Pancreas (tissue), 10 donors: ENCODE measurements around the gene TBX4. TPM values are rescaled to one million over a fixed set of nuclear protein-coding genes. Genes with fewer than 3 reads are reported as not detected.

ENCODE experiments used
- ATAC-seq, 4 donors: fragments of 200-7000 bp; cut with Tn5 transposase; one replicate each; pipeline versions ENCODE4 v1.8.0 to v1.9.1; 2020; ENCODE audit warnings: mild to moderate bottlenecking in 4 of 4, moderate library complexity in 4 of 4
- DNase-seq, 6 donors: peaks; one replicate each; pipeline ENCODE4 v3.0.0-alpha.2; 2020
- FAIRE-seq: peaks from 2 replicates; lab custom pipeline; 2012; peaks lifted over from hg19 to GRCh38; lab: Jason Lieb, UNC
- H3K27ac ChIP-seq, 4 donors: fragments of 200-600 bp; sonication (generic); 1 replicate in 3 of 4; 2 replicates in 1 of 4; pipeline versions ENCODE4 v1.5.0 to v1.8.0; 2020
- H3K27me3 ChIP-seq, 4 donors: fragments of 200-600 bp; one replicate each; pipeline ENCODE4 v1.8.0; 2021
- H3K36me3 ChIP-seq, 3 donors: fragments of 200-600 bp; sonication (generic) in 1 of 3; one replicate each; pipeline versions ENCODE4 v1.5.0 to v1.8.0; 2020 to 2021
- H3K4me1 ChIP-seq, 3 donors: fragments of 200-600 bp; one replicate each; pipeline ENCODE4 v1.8.0; 2021
- H3K4me3 ChIP-seq, 4 donors: fragments of 200-600 bp; sonication (generic) in 2 of 4; one replicate each; pipeline versions ENCODE4 v1.5.0 to v1.8.0; 2020 to 2021
- H3K9me3 ChIP-seq, 4 donors: fragments of 200-600 bp; one replicate each; pipeline ENCODE4 v1.8.0; 2021
- WGBS, 2 donors: extraction: QIAGEN DNeasy Blood & Tissue Kit; methylation state at CpG; one replicate each; pipeline ENCODE4 v1.1.7; 2013; 5-methylcytosine and 5-hydroxymethylcytosine counted together
- intact Hi-C, 3 donors: fragments of 100-400 bp; cut with DNase I; formaldehyde crosslinking; loops; one replicate each; pipeline versions ENCODE4 v1.11.1 to v1.14.2; 2022
- polyA plus RNA-seq, 2 donors: library from polyadenylated mRNA; stranded (reverse); fragments of 200-250 nt; gene quantifications; one replicate each; pipeline ENCODE4 v1.2.3, GENCODE V29; 2013
- total RNA-seq, 6 donors: library from RNA; stranded (reverse); fragmentation: NEBNext Ultra II Directional in 4 of 6; extraction: Animal tissue kit (Norgen Biotek cat#: 25700) in 4 of 6; gene quantifications; one replicate each; pipeline versions ENCODE4 v1.2.1 to v1.2.4, GENCODE V29; 2021 to 2023
- TF ChIP-seq, protein P1 (sequence below), 4 donors: fragments of 200-600 bp; sonication (generic) in 3 of 4; IDR thresholded peaks; one replicate each; pipeline versions ENCODE4 v1.5.0 to v1.8.0; 2021; ENCODE audit warnings: antibody characterized with exemption in 4 of 4
- donor health status: healthy with polysubstance abuse.
- donor health status: DM: no; HTN: no; CAD: no; lungs with moderate emphysema.
- donor health status: DM: no; HTN: no; CAD: no.
- donor health status: control.
- donor health status: control.
- donor health status: Bipolar disorder and iron deficiency.
- donor health status: DM: yes; HTN: yes; CAD: no.
- donor health status: DM: no; HTN: no; CAD: no.
- donor health status: DM: no; HTN: no; CAD: no.
- donor health status: DM: yes; HTN: yes; CAD: no.

TBX4 gene
- total and polyA plus RNA-seq, 8 donors: not detected

DNA sequence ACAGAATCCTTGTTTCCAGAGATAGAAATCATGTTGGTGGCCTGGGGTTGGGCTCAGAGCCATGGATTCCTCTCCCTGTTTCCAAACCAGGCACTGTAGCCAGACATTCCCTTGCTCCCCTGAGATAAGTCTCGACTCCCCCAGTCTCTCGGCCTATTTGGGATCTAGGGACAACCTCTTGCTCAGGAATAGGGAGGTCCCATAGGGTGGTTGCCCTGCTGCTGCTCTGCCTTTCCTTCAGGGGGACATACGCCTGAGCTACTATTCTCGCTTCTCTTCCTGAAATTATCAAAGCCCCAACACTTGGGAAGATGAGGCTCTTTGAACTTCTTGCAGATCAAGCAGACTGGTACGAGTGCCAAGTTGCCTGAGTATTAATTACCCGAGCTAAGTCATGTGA is 58.0 kb downstream of the TBX4 start:
- H3K4me1 ChIP-seq: peaks cover 0 to 2% (median 0%) of the 10 kb centered on the region in 3 donors
- no peak for FAIRE-seq
- H3K4me3 ChIP-seq: no peak overlapping the region
- intact Hi-C loops: no loop called here
- TF ChIP-seq, protein P1, sequence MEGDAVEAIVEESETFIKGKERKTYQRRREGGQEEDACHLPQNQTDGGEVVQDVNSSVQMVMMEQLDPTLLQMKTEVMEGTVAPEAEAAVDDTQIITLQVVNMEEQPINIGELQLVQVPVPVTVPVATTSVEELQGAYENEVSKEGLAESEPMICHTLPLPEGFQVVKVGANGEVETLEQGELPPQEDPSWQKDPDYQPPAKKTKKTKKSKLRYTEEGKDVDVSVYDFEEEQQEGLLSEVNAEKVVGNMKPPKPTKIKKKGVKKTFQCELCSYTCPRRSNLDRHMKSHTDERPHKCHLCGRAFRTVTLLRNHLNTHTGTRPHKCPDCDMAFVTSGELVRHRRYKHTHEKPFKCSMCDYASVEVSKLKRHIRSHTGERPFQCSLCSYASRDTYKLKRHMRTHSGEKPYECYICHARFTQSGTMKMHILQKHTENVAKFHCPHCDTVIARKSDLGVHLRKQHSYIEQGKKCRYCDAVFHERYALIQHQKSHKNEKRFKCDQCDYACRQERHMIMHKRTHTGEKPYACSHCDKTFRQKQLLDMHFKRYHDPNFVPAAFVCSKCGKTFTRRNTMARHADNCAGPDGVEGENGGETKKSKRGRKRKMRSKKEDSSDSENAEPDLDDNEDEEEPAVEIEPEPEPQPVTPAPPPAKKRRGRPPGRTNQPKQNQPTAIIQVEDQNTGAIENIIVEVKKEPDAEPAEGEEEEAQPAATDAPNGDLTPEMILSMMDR (IDR thresholded peaks at IDR 0.05): no peak
- ATAC-seq: no peak
- H3K36me3 ChIP-seq: no peaks in the 10 kb centered on the region
- no peak for DNase-seq
- H3K27ac ChIP-seq: no peak overlapping the region
- 80 to 82% methylated on average over 6 of the region's 6 CpGs for WGBS, 2 donors
- no peaks in the 10 kb centered on the region for H3K9me3 ChIP-seq
- H3K27me3 ChIP-seq: no peaks in the 10 kb centered on the region

DNA sequence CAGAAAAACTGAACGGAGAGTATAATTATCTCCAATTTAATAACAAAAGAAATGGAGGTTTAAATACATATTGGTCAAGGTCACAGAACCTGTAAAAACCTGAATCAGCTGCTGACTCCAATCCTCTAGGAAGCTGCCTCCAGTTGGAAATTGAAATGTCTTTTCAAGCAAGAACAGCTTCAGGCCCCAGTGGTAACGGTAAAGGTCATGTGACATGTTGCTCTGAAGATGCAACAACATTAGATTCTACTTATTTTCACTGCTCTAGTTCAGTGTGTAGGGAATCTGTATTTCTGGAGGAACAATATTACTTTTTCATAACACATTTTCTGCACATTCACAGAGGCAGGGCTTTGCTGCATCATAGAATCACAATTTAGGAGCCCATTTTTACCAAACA is 58.8 kb downstream of the TBX4 start:
- no peak for ATAC-seq
- intact Hi-C loops: no loop called here
- no peak overlapping the region for H3K27ac ChIP-seq
- TF ChIP-seq, protein P1 (IDR thresholded peaks at IDR 0.05): no peak
- no peaks in the 10 kb centered on the region for H3K27me3 ChIP-seq
- FAIRE-seq: no peak
- H3K36me3 ChIP-seq: no peaks in the 10 kb centered on the region
- H3K4me1 ChIP-seq: peaks cover 0 to 2% (median 0%) of the 10 kb centered on the region in 3 donors
- no peak for DNase-seq
- no peaks in the 10 kb centered on the region for H3K9me3 ChIP-seq
- 47 to 49% methylated on average over 2 of the region's 2 CpGs for WGBS, 2 donors
- H3K4me3 ChIP-seq: no peak overlapping the region

DNA sequence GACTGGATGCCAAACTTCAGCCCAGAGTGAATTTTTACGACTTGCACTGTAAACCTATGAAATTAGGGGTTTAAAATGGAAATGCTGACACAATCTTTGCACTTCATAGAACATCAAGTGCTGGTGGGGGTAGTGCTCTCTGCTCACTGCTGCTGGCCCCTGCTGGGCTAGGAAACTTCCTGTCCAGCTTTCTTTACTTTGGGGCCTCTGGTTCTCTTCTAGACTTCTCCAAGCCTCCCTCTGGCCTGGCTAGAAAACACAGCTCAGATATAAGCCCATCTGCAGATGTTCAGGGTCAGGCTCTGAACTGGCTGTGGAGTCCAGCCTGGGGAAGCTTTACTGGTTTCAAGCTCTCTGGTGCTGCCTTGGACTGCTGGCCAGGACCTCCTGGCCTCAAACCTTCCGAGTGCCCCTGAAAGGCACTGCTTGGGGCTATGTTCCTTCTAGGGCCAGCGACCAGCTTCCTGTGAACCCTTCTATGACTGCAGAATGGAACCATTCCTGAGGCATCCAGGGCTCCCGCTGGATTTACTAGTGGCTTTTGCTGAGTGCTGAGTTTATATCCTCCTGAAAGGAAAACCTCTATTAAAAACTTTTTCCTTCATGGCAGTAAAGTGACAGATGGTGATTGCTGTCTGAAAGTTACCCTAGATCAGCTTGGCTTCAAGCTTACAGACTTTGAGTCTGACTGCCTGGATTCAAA is 59.4 kb downstream of the TBX4 start:
- FAIRE-seq (no peak), ATAC-seq (no peak)

DNA sequence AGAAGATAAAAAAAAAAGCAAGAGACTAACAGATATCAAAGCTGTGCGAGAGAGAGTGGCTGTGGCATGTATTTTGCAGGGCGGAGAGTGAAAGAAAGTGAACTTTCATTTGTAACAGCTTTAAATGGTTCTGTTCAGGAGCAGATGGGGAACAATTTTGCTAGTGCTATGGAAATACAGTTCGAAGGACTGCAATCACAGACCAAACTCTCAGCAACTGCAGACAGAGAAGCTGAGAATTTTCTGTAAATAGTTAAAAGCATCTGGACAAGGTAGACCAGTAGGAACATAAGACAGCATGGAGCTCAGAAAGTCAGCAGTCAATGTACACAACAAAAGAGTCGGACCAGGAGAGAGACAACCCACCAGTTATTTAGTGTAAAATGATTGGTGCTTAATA is 62.3 kb downstream of the TBX4 start:
- DNase-seq (no peak), ATAC-seq (no peak), FAIRE-seq (no peak)
- Histone ChIP-seq H3K27me3 (no peaks in the 10 kb centered on the region), H3K36me3 (no peaks in the 10 kb centered on the region), H3K9me3 (no peaks in the 10 kb centered on the region), H3K27ac (no peak overlapping the region), H3K4me1 (no peaks in the 10 kb centered on the region), H3K4me3 (no peak overlapping the region)
- 73 to 76% methylated on average over 4 of the region's 4 CpGs for WGBS, 2 donors
- TF ChIP-seq, protein P1 (IDR thresholded peaks at IDR 0.05): no peak
- intact Hi-C loops: no loop called here

More for the DNA sequence above, 59.4 kb downstream of the TBX4 start:
- H3K9me3 ChIP-seq: no peaks in the 10 kb centered on the region
- TF ChIP-seq, protein P1 (IDR thresholded peaks at IDR 0.05): no peak
- no peak for DNase-seq
- no peak overlapping the region for H3K4me3 ChIP-seq
- peaks cover 0 to 2% (median 0%) of the 10 kb centered on the region in 3 donors for H3K4me1 ChIP-seq
- 83 to 95% methylated on average over 4 of the region's 4 CpGs for WGBS, 2 donors
- no peaks in the 10 kb centered on the region for H3K36me3 ChIP-seq
- intact Hi-C loops: no loop called here
- no peaks in the 10 kb centered on the region for H3K27me3 ChIP-seq
- H3K27ac ChIP-seq: no peak overlapping the region

DNA sequence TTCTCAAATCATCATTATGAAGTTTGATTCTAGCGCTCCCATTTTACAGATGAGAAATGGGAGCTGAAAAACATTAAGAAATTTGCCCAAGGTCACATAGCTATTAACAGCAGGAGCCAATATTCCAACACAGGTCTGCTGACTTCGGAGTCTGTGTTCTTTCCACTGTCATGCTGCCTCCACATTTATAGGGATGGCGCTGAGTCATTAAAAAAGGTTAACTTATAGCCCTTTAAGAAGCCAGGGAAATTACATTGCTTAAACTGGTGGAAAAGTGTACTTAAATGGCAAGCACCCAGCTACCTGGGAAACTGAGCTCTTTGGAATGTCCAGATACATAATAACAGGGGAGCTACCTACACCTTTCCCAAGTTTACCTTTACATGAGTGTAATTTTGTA is 65.0 kb downstream of the TBX4 start:
- Histone ChIP-seq H3K9me3 (no peaks in the 10 kb centered on the region), H3K27me3 (no peaks in the 10 kb centered on the region), H3K27ac (no peak overlapping the region), H3K4me3 (no peak overlapping the region), H3K4me1 (no peaks in the 10 kb centered on the region), H3K36me3 (no peaks in the 10 kb centered on the region)
- DNase-seq: no peak
- TF ChIP-seq, protein P1 (IDR thresholded peaks at IDR 0.05): no peak
- intact Hi-C loops: no loop called here
- no peak for ATAC-seq
- no peak for FAIRE-seq
- WGBS, 2 donors: 85 to 93% methylated on average over 3 of the region's 3 CpGs
